Measurements from ENCODE around the gene LEMD2. TPM values are rescaled to one million over a fixed set of nuclear protein-coding genes. Genes with fewer than 3 reads are reported as not detected.

Gene LEMD2
- total RNA-seq, 2 donors from 2014 or later = 62.0 to 75.8 TPM

- Histone ChIP-seq H3K9ac (ENCODE audit: extremely low read depth, low read length, poor library complexity, severe bottlenecking) (no peak overlapping the region), H3K27me3 (ENCODE audit: control insufficient read depth, insufficient read depth, low read length, poor library complexity, severe bottlenecking) (no peaks in the 10 kb centered on the region), H3K4me1 (ENCODE audit: control insufficient read depth, insufficient read depth, low read length) (no peaks in the 10 kb centered on the region), H3K4me3 (ENCODE audit: low read length) (no peak overlapping the region), H3K36me3 (ENCODE audit: control insufficient read depth, insufficient read depth, low read length) (no peaks in the 10 kb centered on the region), H3K27ac (ENCODE audit: low read depth, low read length) (no peak overlapping the region), H3K9me3 (ENCODE audit: control insufficient read depth, low read length) (no peaks in the 10 kb centered on the region)
- no peaks in the 10 kb centered on the region for H3K27me3 Mint-ChIP-seq (ENCODE audit: insufficient read depth)
- H3K36me3 Mint-ChIP-seq (ENCODE audit: low read depth) = no peaks in the 10 kb centered on the region
- no peak overlapping the region for H3K27ac Mint-ChIP-seq
- TF ChIP-seq CTCF (conservative IDR thresholded peaks at IDR 0.05) = no peak
- no peak for DNase-seq
- no peak overlapping the region for H3K4me3 Mint-ChIP-seq
- no peaks in the 10 kb centered on the region for H3K9me3 Mint-ChIP-seq
- peaks cover 13% of the 10 kb centered on the region for H3K4me1 Mint-ChIP-seq
- 84 to 100% methylated on average over 2 to 3 of the region's 3 CpGs for WGBS, 2 experiments (ENCODE audit: insufficient coverage in 1 of 2, insufficient read length in 1 of 2)
Observed at GRCh38 chr6:33818293-33818692, 29.4 kb upstream of the LEMD2 start.

- Histone ChIP-seq H3K9ac (ENCODE audit: extremely low read depth, low read length, poor library complexity, severe bottlenecking) (no peak overlapping the region), H3K27me3 (ENCODE audit: control insufficient read depth, insufficient read depth, low read length, poor library complexity, severe bottlenecking) (no peaks in the 10 kb centered on the region), H3K4me1 (ENCODE audit: control insufficient read depth, insufficient read depth, low read length) (no peaks in the 10 kb centered on the region), H3K36me3 (ENCODE audit: control insufficient read depth, insufficient read depth, low read length) (no peaks in the 10 kb centered on the region), H3K4me3 (ENCODE audit: low read length) (no peak overlapping the region), H3K27ac (ENCODE audit: low read depth, low read length) (no peak overlapping the region), H3K9me3 (ENCODE audit: control insufficient read depth, low read length) (no peaks in the 10 kb centered on the region)
- TF ChIP-seq CTCF (conservative IDR thresholded peaks at IDR 0.05) = no peak
- Mint-ChIP-seq H3K4me3 (no peak overlapping the region), H3K4me1 (peaks cover 9% of the 10 kb centered on the region), H3K27me3 (ENCODE audit: insufficient read depth) (no peaks in the 10 kb centered on the region), H3K27ac (no peak overlapping the region), H3K36me3 (ENCODE audit: low read depth) (no peaks in the 10 kb centered on the region), H3K9me3 (no peaks in the 10 kb centered on the region)
- DNase-seq = no peak
- 85 to 94% methylated on average over 5 of the region's 5 CpGs for WGBS, 2 experiments (ENCODE audit: insufficient coverage in 1 of 2, insufficient read length in 1 of 2)
Observed at GRCh38 chr6:33817489-33817888, 28.6 kb upstream of the LEMD2 start.

- H3K9me3 Mint-ChIP-seq = no peaks in the 10 kb centered on the region
- Histone ChIP-seq H3K27ac (ENCODE audit: low read depth, low read length) (no peak overlapping the region), H3K27me3 (ENCODE audit: control insufficient read depth, insufficient read depth, low read length, poor library complexity, severe bottlenecking) (no peaks in the 10 kb centered on the region), H3K4me3 (ENCODE audit: low read length) (no peak overlapping the region), H3K9ac (ENCODE audit: extremely low read depth, low read length, poor library complexity, severe bottlenecking) (no peak overlapping the region), H3K36me3 (ENCODE audit: control insufficient read depth, insufficient read depth, low read length) (no peaks in the 10 kb centered on the region), H3K9me3 (ENCODE audit: control insufficient read depth, low read length) (no peaks in the 10 kb centered on the region), H3K4me1 (ENCODE audit: control insufficient read depth, insufficient read depth, low read length) (no peaks in the 10 kb centered on the region)
- TF ChIP-seq CTCF (conservative IDR thresholded peaks at IDR 0.05) = no peak
- no peak overlapping the region for H3K27ac Mint-ChIP-seq
- 90 to 91% methylated on average over 8 of the region's 8 CpGs for WGBS, 2 experiments (ENCODE audit: insufficient coverage in 1 of 2, insufficient read length in 1 of 2)
- H3K4me3 Mint-ChIP-seq = no peak overlapping the region
- no peaks in the 10 kb centered on the region for H3K27me3 Mint-ChIP-seq (ENCODE audit: insufficient read depth)
- H3K36me3 Mint-ChIP-seq (ENCODE audit: low read depth) = no peaks in the 10 kb centered on the region
- peaks cover 9% of the 10 kb centered on the region for H3K4me1 Mint-ChIP-seq
- no peak for DNase-seq
Observed at GRCh38 chr6:33816911-33817310, 28.0 kb upstream of the LEMD2 start.
